ENCODE measurements around the gene HECTD4.
"Not testable (repeated sequence)": the region's sequence is repeated elsewhere in the genome, so short reads cannot be mapped to it uniquely, and the experiment has no call there.

HECTD4 gene

DNA sequence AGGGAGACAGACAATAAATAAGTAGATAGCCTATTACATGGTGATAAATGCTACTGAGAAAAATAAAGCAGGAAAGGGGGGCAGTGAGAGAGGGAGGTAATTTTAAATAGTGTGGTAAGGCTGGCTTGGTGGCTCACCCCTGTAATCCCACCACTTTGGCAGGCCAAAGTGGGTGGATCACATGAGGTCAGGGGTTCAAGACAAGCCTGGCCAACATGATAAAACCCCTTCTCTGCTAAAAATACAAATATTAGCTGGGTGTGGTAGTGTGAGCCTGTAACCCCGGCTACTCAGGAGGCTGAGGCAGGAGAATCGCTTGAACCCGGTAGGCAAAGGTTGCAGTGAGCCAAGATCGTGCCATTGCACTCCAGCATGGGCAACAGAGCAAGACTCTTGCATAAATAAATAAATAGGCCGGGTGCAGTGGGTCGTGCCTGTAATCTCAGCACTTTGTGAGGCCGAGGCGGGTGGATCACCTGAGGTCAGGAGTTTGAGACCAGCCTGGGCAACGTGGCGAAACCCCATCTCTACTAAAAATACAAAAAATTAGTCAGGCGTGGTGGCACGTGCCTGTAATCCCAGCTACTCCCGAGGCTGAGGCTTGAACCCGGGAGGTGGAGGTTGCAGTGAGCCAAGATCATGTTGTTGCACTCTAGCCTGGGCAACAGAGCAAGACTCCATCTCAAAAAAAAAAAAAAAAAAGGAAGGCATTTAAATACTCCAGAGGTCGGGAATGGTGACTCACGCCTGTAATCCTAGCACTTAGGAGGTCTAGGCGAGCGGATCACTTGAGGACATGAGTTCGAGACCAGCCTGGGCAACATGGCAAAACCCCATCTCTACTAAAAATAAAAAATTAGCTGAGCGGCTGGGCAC lies 271.2 kb downstream of the HECTD4 start:
- DNase-seq = not testable (repeated sequence)

Data from SIG-M5 (cell line).